K562 (cell line): ENCODE data around the gene NR5A2. TPM values are rescaled to one million over a fixed set of nuclear protein-coding genes. Genes with fewer than 3 reads are reported as not detected.

Source experiments
- ATAC-seq: fragments of 200-7000 bp; cut with Tn5 transposase; 3 replicates; pipeline ENCODE4 v1.9.1; 2020; ENCODE audit warnings: moderate library complexity
- BruUV-seq: library from RNA; stranded (reverse); fragments of 400-500 nt; replicated peaks from 2 replicates; lab custom pipeline; 2021; lab: Mats Ljungman, UMichigan
- CTCF ChIA-PET: fragments of 300-600 bp; formaldehyde crosslinking; extraction: SDS; loops from one replicate; lab custom pipeline; 2021; ENCODE audit warnings: low intra/inter-chr PET ratio; lab: Yijun Ruan, JAX
- POLR2A ChIA-PET: fragments of 300-600, 350-650 bp; sonication (Branson Sonifier 250); formaldehyde crosslinking; extraction: SDS; loops from one replicate; lab custom pipeline; 2021; ENCODE audit warnings: antibody characterized with exemption, inconsistent platforms; lab: Yijun Ruan, JAX
- DNase-seq, 4 experiments: peaks; one replicate each; pipeline versions ENCODE4 v3.0.0 to v3.0.0-alpha.2; 2011 to 2018; ENCODE audit warnings: low spot score in 3 of 4, mixed read lengths in 3 of 4; ENCODE audit errors: extremely low read depth in 1 of 4
- FAIRE-seq: peaks from 2 replicates; lab custom pipeline; 2011; peaks lifted over from hg19 to GRCh38; lab: Jason Lieb, UNC
- H2AFZ ChIP-seq: 2 replicates; pipeline ENCODE4 v1.6.0; 2011; ENCODE audit warnings: low read depth, low read length, control low read depth, inconsistent platforms
- H3K27ac ChIP-seq: fragments of 200-600 bp; 3 replicates; pipeline ENCODE4 v1.8.0; 2011; ENCODE audit warnings: low read depth, mild to moderate bottlenecking, control low read depth, inconsistent platforms, low read length, moderate library complexity, mixed read lengths; ENCODE audit errors: extremely low read depth
- H3K27me3 ChIP-seq, 2 experiments: fragments of 300-600 bp in 1 of 2; 2 replicates in 1 of 2; 3 replicates in 1 of 2; pipeline versions ENCODE4 v1.6.0 to v1.8.0; 2011; ENCODE audit warnings: inconsistent platforms in 2 of 2, low read length in 2 of 2, mild to moderate bottlenecking in 1 of 2, mixed read lengths in 1 of 2, moderate library complexity in 1 of 2; ENCODE audit not compliant: control insufficient read depth in 2 of 2, insufficient read depth in 2 of 2
- H3K36me3 ChIP-seq: fragments of 300-600 bp; 3 replicates; pipeline ENCODE4 v1.8.0; 2011; ENCODE audit warnings: mild to moderate bottlenecking, low read length, inconsistent platforms; ENCODE audit not compliant: control insufficient read depth, insufficient read depth
- H3K4me1 ChIP-seq, 2 experiments: fragments of 200-600 bp in 1 of 2; replicated peaks in 1 of 2; 2 replicates in 1 of 2; 3 replicates in 1 of 2; pipeline versions ENCODE4 v1.5.1 to v1.8.0; 2011; ENCODE audit warnings: inconsistent platforms in 2 of 2, low read length in 2 of 2, mild to moderate bottlenecking in 1 of 2, mixed read lengths in 1 of 2, moderate library complexity in 1 of 2; ENCODE audit not compliant: control insufficient read depth in 2 of 2, insufficient read depth in 2 of 2
- H3K4me2 ChIP-seq: 2 replicates; pipeline ENCODE4 v1.6.1; 2011; ENCODE audit warnings: low read length, control low read depth, inconsistent platforms, mixed read lengths; ENCODE audit not compliant: insufficient read depth
- H3K4me3 ChIP-seq: fragments of 200-600 bp; sonication (generic), shearing (Covaris generic); 2 replicates; pipeline ENCODE4 v1.5.1; 2016; ENCODE audit warnings: control low read depth, inconsistent platforms
- H3K79me2 ChIP-seq: fragments of 200-600 bp; 3 replicates; pipeline ENCODE4 v1.8.0; 2011; ENCODE audit warnings: low read length, inconsistent platforms; ENCODE audit not compliant: control insufficient read depth, insufficient read depth
- H3K9ac ChIP-seq, 2 experiments: 2 replicates each; pipeline versions ENCODE4 v1.6.0 to v1.6.1; 2011; ENCODE audit warnings: low read depth in 2 of 2, low read length in 2 of 2, control low read depth in 1 of 2, inconsistent platforms in 1 of 2, mild to moderate bottlenecking in 1 of 2, mixed read lengths in 1 of 2; ENCODE audit not compliant: insufficient read depth in 1 of 2
- H3K9me1 ChIP-seq: one replicate; pipeline ENCODE4 v1.6.0; 2011; ENCODE audit warnings: inconsistent platforms, mild to moderate bottlenecking, low read length, moderate library complexity; ENCODE audit not compliant: control insufficient read depth, insufficient read depth
- H3K9me3 ChIP-seq: replicated peaks from 2 replicates; pipeline ENCODE4 v1.5.1; 2011; ENCODE audit warnings: low read depth, low read length, inconsistent platforms; ENCODE audit not compliant: control insufficient read depth, insufficient read depth
- H4K20me1 ChIP-seq: replicated peaks from 2 replicates; pipeline ENCODE4 v1.6.1; 2011; ENCODE audit warnings: low read length, inconsistent platforms, mixed read lengths; ENCODE audit not compliant: control insufficient read depth, insufficient read depth
- BCL6 ChIP-seq: fragments of 250-450 bp; sonication (Bioruptor Pico); IDR thresholded peaks from 2 replicates; pipeline ENCODE4 v1.4.0; 2020
- DEAF1 ChIP-seq: fragments of 450-650 bp; formaldehyde crosslinking; IDR thresholded peaks from 2 replicates; pipeline ENCODE4 v1.4.0; 2020; ENCODE audit warnings: mild to moderate bottlenecking, moderate library complexity
- HCFC1 ChIP-seq: IDR thresholded peaks from 2 replicates; pipeline ENCODE4 v1.6.1; 2012; ENCODE audit warnings: low read depth, low read length, improper control_type of control experiment
- MTA1 ChIP-seq: fragments of 450-650 bp; IDR thresholded peaks from 2 replicates; pipeline ENCODE4 v1.6.1; 2017; ENCODE audit warnings: borderline replicate concordance
- SP2 ChIP-seq: IDR thresholded peaks from 2 replicates; pipeline ENCODE4 v1.6.1; 2011; ENCODE audit warnings: mild to moderate bottlenecking, low read depth, low read length, moderate library complexity; ENCODE audit not compliant: poor library complexity, severe bottlenecking; ENCODE audit errors: extremely low read depth
- ZNF146 ChIP-seq: IDR thresholded peaks from one replicate; pipeline ENCODE4 v1.6.1; 2018; ENCODE audit warnings: missing compliant biosample characterization; ENCODE audit not compliant: unreplicated experiment
- ZNF174 ChIP-seq: fragments of 250-450 bp; sonication (Bioruptor Pico); IDR thresholded peaks from 2 replicates; pipeline ENCODE4 v1.4.0; 2020; ENCODE audit warnings: mild to moderate bottlenecking
- WGBS: fragments of 100-300 bp; shearing (Covaris generic); methylation state at CpG from one replicate; pipeline ENCODE4 v1.1.6; 2016; ENCODE audit warnings: low coverage, mixed read lengths; ENCODE audit not compliant: insufficient coverage; ENCODE audit errors: missing lambda C conversion rate; 5-methylcytosine and 5-hydroxymethylcytosine counted together
- in situ Hi-C: fragments of 300-500 bp; cut with MboI; formaldehyde crosslinking; loops from 4 replicates; pipeline ENCODE4 v1.15.0; 2018; ENCODE audit warnings: inconsistent platforms, mixed read lengths
- intact Hi-C: fragments of 100-400 bp; cut with micrococcal nuclease; formaldehyde crosslinking; loops from 2 replicates; pipeline ENCODE4 v1.14.2; 2022
- polyA plus RNA-seq, 8 experiments: library from polyadenylated mRNA; depleted of rRNA in 4 of 8; stranded (reverse) in 5 of 8; unstranded in 3 of 8; fragments of >200 nt; fragmentation: Nextera tagmentation in 2 of 8; fragmentation: Illumina TruSeq in 1 of 8; extraction: Ambion mirVana in 2 of 8; extraction: Trizol in 1 of 8; gene quantifications; 2 replicates each; pipeline versions ENCODE4 v1.2.1 to v1.2.3, GENCODE V29; 2011 to 2014; ENCODE audit warnings: inconsistent platforms in 1 of 8, missing spikeins in 1 of 8
- total RNA-seq, 7 experiments: library from RNA; depleted of rRNA in 6 of 7; stranded (reverse); fragments of >200 nt in 6 of 7; fragmentation: Illumina TruSeq in 2 of 7; extraction: Trizol in 2 of 7; gene quantifications; 2 replicates each; pipeline versions ENCODE4 v1.2.1 to v1.2.3, GENCODE V29; 2011 to 2021; ENCODE audit warnings: low replicate concordance in 1 of 7
- TF ChIP-seq, protein P1 (sequence below): fragments of 250-450 bp; sonication (Bioruptor Pico); IDR thresholded peaks from 2 replicates; pipeline ENCODE4 v1.4.0; 2020; ENCODE audit warnings: mild to moderate bottlenecking, moderate library complexity, borderline replicate concordance
- TF ChIP-seq, protein P2 (sequence below): fragments of 450-650 bp; IDR thresholded peaks from 2 replicates; pipeline ENCODE4 v1.6.1; 2017; ENCODE audit warnings: mild to moderate bottlenecking, moderate library complexity

NR5A2 gene
- total and polyA plus RNA-seq, 9 of the 15 experiments (the other 6 are each of a cell fraction or from before 2014, with no cell fraction given): 0.13 to 0.40 (median 0.29) TPM

GRCh38 chr1:200037501-200037900, 10.0 kb downstream of the NR5A2 start (continued):
- TF ChIP-seq MTA1 (no peak), HCFC1 (no peak), BCL6 (CRISPR knock-in tag) (no peak), ZNF174 (CRISPR knock-in tag) (no peak)

DNA sequence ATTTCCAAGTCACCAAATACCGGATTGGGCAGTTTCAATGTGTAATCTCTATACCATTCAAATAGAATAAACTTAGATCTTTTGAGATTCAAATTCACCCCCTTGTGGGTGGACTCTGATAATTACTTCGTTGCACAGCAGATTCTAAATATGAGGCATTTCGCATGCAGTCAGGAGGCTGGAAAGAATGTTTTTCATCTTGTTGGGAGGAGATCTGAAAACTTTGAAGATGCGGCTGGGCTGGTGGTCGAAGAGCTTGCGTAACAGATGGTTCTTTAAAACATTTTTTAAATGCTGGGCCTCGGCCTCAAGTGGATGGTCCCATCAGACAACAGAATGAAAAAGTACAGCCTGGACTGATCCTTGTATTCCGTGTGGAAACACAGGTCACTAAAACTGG, 10.4 kb downstream of the NR5A2 start:
- no peak overlapping the region for H2AFZ ChIP-seq
- peaks cover 85 to 92% of the 10 kb centered on the region in 2 experiments for H3K27me3 ChIP-seq
- H3K4me2 ChIP-seq: no peak overlapping the region
- no peaks in the 10 kb centered on the region for H3K9me3 ChIP-seq
- H3K27ac ChIP-seq: no peak overlapping the region
- FAIRE-seq: no peak
- no TSS peak for BruUV-seq
- DNase-seq: no peak
- H3K4me3 ChIP-seq: no peak overlapping the region
- peaks cover 6% of the 10 kb centered on the region for H4K20me1 ChIP-seq
- no peak overlapping the region for H3K9ac ChIP-seq
- no peak for ATAC-seq
- TF ChIP-seq, protein P1, sequence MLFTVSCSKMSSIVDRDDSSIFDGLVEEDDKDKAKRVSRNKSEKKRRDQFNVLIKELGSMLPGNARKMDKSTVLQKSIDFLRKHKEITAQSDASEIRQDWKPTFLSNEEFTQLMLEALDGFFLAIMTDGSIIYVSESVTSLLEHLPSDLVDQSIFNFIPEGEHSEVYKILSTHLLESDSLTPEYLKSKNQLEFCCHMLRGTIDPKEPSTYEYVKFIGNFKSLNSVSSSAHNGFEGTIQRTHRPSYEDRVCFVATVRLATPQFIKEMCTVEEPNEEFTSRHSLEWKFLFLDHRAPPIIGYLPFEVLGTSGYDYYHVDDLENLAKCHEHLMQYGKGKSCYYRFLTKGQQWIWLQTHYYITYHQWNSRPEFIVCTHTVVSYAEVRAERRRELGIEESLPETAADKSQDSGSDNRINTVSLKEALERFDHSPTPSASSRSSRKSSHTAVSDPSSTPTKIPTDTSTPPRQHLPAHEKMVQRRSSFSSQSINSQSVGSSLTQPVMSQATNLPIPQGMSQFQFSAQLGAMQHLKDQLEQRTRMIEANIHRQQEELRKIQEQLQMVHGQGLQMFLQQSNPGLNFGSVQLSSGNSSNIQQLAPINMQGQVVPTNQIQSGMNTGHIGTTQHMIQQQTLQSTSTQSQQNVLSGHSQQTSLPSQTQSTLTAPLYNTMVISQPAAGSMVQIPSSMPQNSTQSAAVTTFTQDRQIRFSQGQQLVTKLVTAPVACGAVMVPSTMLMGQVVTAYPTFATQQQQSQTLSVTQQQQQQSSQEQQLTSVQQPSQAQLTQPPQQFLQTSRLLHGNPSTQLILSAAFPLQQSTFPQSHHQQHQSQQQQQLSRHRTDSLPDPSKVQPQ (CRISPR knock-in tag): no peak
- TF ChIP-seq SP2 (no peak), ZNF146 (CRISPR knock-in tag) (no peak), DEAF1 (CRISPR knock-in tag) (no peak)
- TF ChIP-seq, protein P2, sequence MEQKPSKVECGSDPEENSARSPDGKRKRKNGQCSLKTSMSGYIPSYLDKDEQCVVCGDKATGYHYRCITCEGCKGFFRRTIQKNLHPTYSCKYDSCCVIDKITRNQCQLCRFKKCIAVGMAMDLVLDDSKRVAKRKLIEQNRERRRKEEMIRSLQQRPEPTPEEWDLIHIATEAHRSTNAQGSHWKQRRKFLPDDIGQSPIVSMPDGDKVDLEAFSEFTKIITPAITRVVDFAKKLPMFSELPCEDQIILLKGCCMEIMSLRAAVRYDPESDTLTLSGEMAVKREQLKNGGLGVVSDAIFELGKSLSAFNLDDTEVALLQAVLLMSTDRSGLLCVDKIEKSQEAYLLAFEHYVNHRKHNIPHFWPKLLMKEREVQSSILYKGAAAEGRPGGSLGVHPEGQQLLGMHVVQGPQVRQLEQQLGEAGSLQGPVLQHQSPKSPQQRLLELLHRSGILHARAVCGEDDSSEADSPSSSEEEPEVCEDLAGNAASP: no peak
- WGBS: under 1% methylated on average over 8 of the region's 8 CpGs
- H3K79me2 ChIP-seq: no peaks in the 10 kb centered on the region
- H3K36me3 ChIP-seq: no peaks in the 10 kb centered on the region
- H3K4me1 ChIP-seq: peaks cover 0 to 22% of the 10 kb centered on the region in 2 experiments; a peak in 1 of 5 replicates
- POLR2A ChIA-PET: no interaction called here
- in situ Hi-C loops: no loop called here
- intact Hi-C loops: no loop called here
- CTCF ChIA-PET: no interaction called here
- peaks cover 4% of the 10 kb centered on the region for H3K9me1 ChIP-seq
